GM12878 (cell line): ENCODE measurements around the gene SMC1B. TPM values are rescaled to one million over a fixed set of nuclear protein-coding genes. Genes with fewer than 3 reads are reported as not detected.

Source experiments
- ATF7 ChIP-seq: fragments of 450-650 bp; IDR thresholded peaks from 2 replicates; pipeline ENCODE4 v1.6.1; 2016; ENCODE audit warnings: low read depth, mild to moderate bottlenecking
- CHD4 ChIP-seq: fragments of 200-600 bp; sonication (generic); IDR thresholded peaks from 2 replicates; pipeline ENCODE4 v1.6.1; 2016; ENCODE audit warnings: mild to moderate bottlenecking
- CTCF ChIP-seq, 3 experiments: IDR thresholded peaks in 2 of 3; conservative IDR thresholded peaks in 1 of 3; 2 replicates each; pipeline ENCODE4 v1.5.1; 2011; ENCODE audit warnings: low read depth in 3 of 3, low read length in 3 of 3, mild to moderate bottlenecking in 3 of 3, control low read depth in 2 of 3, moderate library complexity in 2 of 3, inconsistent platforms in 1 of 3, mixed read lengths in 1 of 3; ENCODE audit not compliant: control insufficient read depth in 2 of 3, insufficient read depth in 1 of 3; ENCODE audit errors: extremely low read depth in 1 of 3
- NFYB ChIP-seq: IDR thresholded peaks from 2 replicates; pipeline ENCODE4 v1.6.1; 2011; ENCODE audit warnings: low read depth, mild to moderate bottlenecking, low read length, improper control_type of control experiment, moderate library complexity; ENCODE audit not compliant: insufficient read depth
- NKRF ChIP-seq: fragments of 450-650 bp; conservative IDR thresholded peaks from 2 replicates; pipeline ENCODE4 v1.6.1; 2017; ENCODE audit warnings: mild to moderate bottlenecking, moderate library complexity
- REST ChIP-seq: IDR thresholded peaks from 2 replicates; pipeline ENCODE4 v1.6.1; 2012; ENCODE audit warnings: mild to moderate bottlenecking, low read depth, low read length
- SREBF2 ChIP-seq: IDR thresholded peaks from 2 replicates; pipeline ENCODE4 v1.6.1; 2012; ENCODE audit warnings: mild to moderate bottlenecking, low read length
- TAF1 ChIP-seq: IDR thresholded peaks from 2 replicates; pipeline ENCODE4 v1.6.1; 2011; ENCODE audit warnings: mild to moderate bottlenecking, low read depth, low read length, borderline replicate concordance
- ZBTB40 ChIP-seq: fragments of 450-650 bp; IDR thresholded peaks from 2 replicates; pipeline ENCODE4 v1.6.1; 2016; ENCODE audit warnings: mild to moderate bottlenecking, moderate library complexity, borderline replicate concordance
- ZNF207 ChIP-seq: fragments of 450-650 bp; IDR thresholded peaks from 2 replicates; pipeline ENCODE4 v1.6.1; 2014; ENCODE audit warnings: antibody characterized with exemption, mild to moderate bottlenecking, borderline replicate concordance
- polyA plus RNA-seq, 11 experiments: library from polyadenylated mRNA; depleted of rRNA in 4 of 11; unstranded in 6 of 11; stranded (reverse) in 5 of 11; fragments of >200 nt; fragmentation: Nextera tagmentation in 4 of 11; fragmentation: Illumina TruSeq in 1 of 11; extraction: Ambion mirVana in 4 of 11; extraction: Trizol in 1 of 11; gene quantifications; 1 replicate in 1 of 11; 2 replicates in 10 of 11; pipeline versions ENCODE4 v1.2.1 to v1.2.3, GENCODE V29; 2011 to 2016; ENCODE audit warnings: inconsistent platforms in 2 of 11, missing spikeins in 2 of 11, low read depth in 1 of 11
- total RNA-seq, 4 experiments: library from RNA; depleted of rRNA in 3 of 4; stranded (reverse); fragments of >200 nt in 3 of 4; fragmentation: Illumina TruSeq in 1 of 4; extraction: Trizol in 1 of 4; gene quantifications; 2 replicates each; pipeline versions ENCODE4 v1.2.1 to v1.2.3, GENCODE V29; 2013 to 2021

SMC1B gene
- total and polyA plus RNA-seq, 10 of the 15 experiments (the other 5 are each of a cell fraction or from before 2014, with no cell fraction given) = not detected

- TF ChIP-seq REST (no peak), CTCF (IDR thresholded peaks at IDR 0.05 in 2 of 3, conservative IDR thresholded peaks at IDR 0.05 in 1 of 3; ENCODE audit: control insufficient read depth in 2 of 3, extremely low read depth in 1 of 3, insufficient read depth in 1 of 3, low read depth in 3 of 3, low read length in 3 of 3) (no peak), TAF1 (no peak), SREBF2 (no peak), ZNF207 (no peak), CHD4 (no peak), NFYB (no peak), NKRF (0 out of 2 replicates have a peak, but pooled peaks have one; percentile 39), ATF7 (peak; percentile 97), ZBTB40 (no peak)
These were observed 94.7 kb downstream of the SMC1B start (continued) for GRCh38 chr22:45318558-45319323.
